ENCODE results near the gene FAM76A. TPM values are rescaled to one million over a fixed set of nuclear protein-coding genes. Genes with fewer than 3 reads are reported as not detected.

FAM76A gene
- total RNA-seq, 1 experiment from 2014 or later: 10.7 TPM

- no peaks in the 10 kb centered on the region for H3K27me3 Mint-ChIP-seq (ENCODE audit: unreplicated experiment)
- H3K9me3 Mint-ChIP-seq (ENCODE audit: low read depth, unreplicated experiment): no peaks in the 10 kb centered on the region
- no peak overlapping the region for H3K27ac Mint-ChIP-seq (ENCODE audit: unreplicated experiment)
- no peaks in the 10 kb centered on the region for H3K4me1 Mint-ChIP-seq (ENCODE audit: low read depth, unreplicated experiment)
- TF ChIP-seq CTCF (IDR thresholded peaks at IDR 0.05; ENCODE audit: unreplicated experiment): no peak
- H3K36me3 Mint-ChIP-seq (ENCODE audit: insufficient read depth, unreplicated experiment): no peaks in the 10 kb centered on the region
- H3K4me3 Mint-ChIP-seq (ENCODE audit: low read depth, unreplicated experiment): no peak overlapping the region
- no TSS peak for BruUV-seq (replicated peaks)
- no peak for DNase-seq
- CTCF ChIA-PET: no interaction called here
- intact Hi-C loops (cut with micrococcal nuclease; ENCODE audit: unreplicated experiment): no loop called here
These were observed 86.2 kb downstream of the FAM76A start for GRCh38 chr1:27811741-27812500.

Other genes with a start within 250 kb of the FAM76A start
- gene WASF2, start 235.8 kb upstream of the FAM76A start, total RNA-seq (2022): 79.5 and 84.2 TPM in 2 replicates
- 20.8 and 21.5 TPM in 2 replicates for gene AHDC1, start 121.8 kb upstream of the FAM76A start, total RNA-seq (2022)
- gene FGR, start 90.8 kb upstream of the FAM76A start, total RNA-seq (2022): not detected in 2 replicates
- gene IFI6, start 53.8 kb upstream of the FAM76A start, total RNA-seq (2022): 426 and 1,520 TPM in 2 replicates
- 23.4 and 24.2 TPM in 2 replicates for gene STX12, start 47.3 kb downstream of the FAM76A start, total RNA-seq (2022)
- gene PPP1R8, start 104.8 kb downstream of the FAM76A start, total RNA-seq (2022): 29.6 and 34.3 TPM in 2 replicates
- 5.9 and 11.3 TPM in 2 replicates for gene THEMIS2, start 146.6 kb downstream of the FAM76A start, total RNA-seq (2022)
- gene RPA2, start 188.6 kb downstream of the FAM76A start, total RNA-seq (2022): 19.1 and 24.0 TPM in 2 replicates
- gene SMPDL3B, start 209.0 kb downstream of the FAM76A start, total RNA-seq (2022): 9.7 and 13.0 TPM in 2 replicates
- gene XKR8, start 234.0 kb downstream of the FAM76A start, total RNA-seq (2022): 3.3 and 3.8 TPM in 2 replicates

All from Calu3 (cell line).